Liver (tissue), 9 donors: Measurements from ENCODE around the gene DERA. TPM values are rescaled to one million over a fixed set of nuclear protein-coding genes. Genes with fewer than 3 reads are reported as not detected.

Source experiments
- DNase-seq: peaks from one replicate; pipeline ENCODE4 v3.0.0-alpha.2; 2017; ENCODE audit warnings: low spot score
- H3K27ac ChIP-seq, 2 donors: one replicate each; pipeline ENCODE4 v1.7.0; 2013; ENCODE audit warnings: inconsistent platforms in 2 of 2, low read length in 2 of 2, control low read depth in 1 of 2, low read depth in 1 of 2, mild to moderate bottlenecking in 1 of 2
- H3K27me3 ChIP-seq, 4 donors: one replicate each; pipeline versions ENCODE4 v1.6.1 to v1.7.0; 2013; ENCODE audit warnings: low read length in 3 of 4, inconsistent platforms in 1 of 4, mild to moderate bottlenecking in 1 of 4, moderate library complexity in 1 of 4; ENCODE audit not compliant: control insufficient read depth in 4 of 4, insufficient read depth in 4 of 4
- H3K36me3 ChIP-seq, 4 donors: one replicate each; pipeline versions ENCODE4 v1.6.1 to v1.7.0; 2013; ENCODE audit warnings: low read length in 3 of 4, mild to moderate bottlenecking in 3 of 4, low read depth in 1 of 4, moderate library complexity in 1 of 4; ENCODE audit not compliant: control insufficient read depth in 4 of 4, insufficient read depth in 3 of 4
- H3K4me1 ChIP-seq, 4 donors: one replicate each; pipeline versions ENCODE4 v1.6.1 to v1.7.0; 2013; ENCODE audit warnings: low read length in 3 of 4, mild to moderate bottlenecking in 3 of 4, moderate library complexity in 1 of 4; ENCODE audit not compliant: control insufficient read depth in 4 of 4, insufficient read depth in 4 of 4
- H3K4me3 ChIP-seq, 3 donors: one replicate each; pipeline versions ENCODE4 v1.6.1 to v1.7.0; 2013; ENCODE audit warnings: low read length in 3 of 3, control low read depth in 1 of 3, low read depth in 1 of 3, mild to moderate bottlenecking in 1 of 3
- H3K9ac ChIP-seq, 2 donors: one replicate each; pipeline ENCODE4 v1.7.0; 2013; ENCODE audit warnings: low read length in 2 of 2, mild to moderate bottlenecking in 2 of 2, moderate library complexity in 2 of 2, control low read depth in 1 of 2, low read depth in 1 of 2
- H3K9me3 ChIP-seq, 4 donors: one replicate each; pipeline versions ENCODE4 v1.6.1 to v1.7.0; 2013; ENCODE audit warnings: low read length in 3 of 4; ENCODE audit not compliant: control insufficient read depth in 4 of 4
- ATF3 ChIP-seq: IDR thresholded peaks from 2 replicates; pipeline ENCODE4 v1.6.1; 2016; ENCODE audit warnings: antibody characterized with exemption
- EGR1 ChIP-seq, 2 donors: IDR thresholded peaks; 2 replicates each; pipeline ENCODE4 v1.6.1; 2016 to 2018; ENCODE audit warnings: antibody characterized with exemption in 2 of 2, low read depth in 2 of 2
- FOXA1 ChIP-seq: IDR thresholded peaks from 2 replicates; pipeline ENCODE4 v1.6.1; 2016; ENCODE audit warnings: antibody characterized with exemption
- FOXA2 ChIP-seq: IDR thresholded peaks from 2 replicates; pipeline ENCODE4 v1.6.1; 2016; ENCODE audit warnings: antibody characterized with exemption
- GABPA ChIP-seq, 2 donors: IDR thresholded peaks in 1 of 2; conservative IDR thresholded peaks in 1 of 2; 2 replicates each; pipeline ENCODE4 v1.6.1; 2016; ENCODE audit warnings: antibody characterized with exemption in 2 of 2, mild to moderate bottlenecking in 1 of 2, moderate library complexity in 1 of 2
- HNF4A ChIP-seq, 2 donors: conservative IDR thresholded peaks; 2 replicates each; pipeline ENCODE4 v1.6.1; 2016; ENCODE audit warnings: antibody characterized with exemption in 2 of 2, mild to moderate bottlenecking in 2 of 2
- HNF4G ChIP-seq: IDR thresholded peaks from 2 replicates; pipeline ENCODE4 v1.6.1; 2016; ENCODE audit warnings: antibody characterized with exemption
- JUND ChIP-seq, 2 donors: IDR thresholded peaks; 2 replicates each; pipeline ENCODE4 v1.6.1; 2016; ENCODE audit warnings: antibody characterized with exemption in 2 of 2
- MAX ChIP-seq: IDR thresholded peaks from 2 replicates; pipeline ENCODE4 v1.6.1; 2016; ENCODE audit warnings: antibody characterized with exemption
- NR2F2 ChIP-seq: IDR thresholded peaks from 2 replicates; pipeline ENCODE4 v1.6.1; 2016; ENCODE audit warnings: antibody characterized with exemption
- RAD21 ChIP-seq, 2 donors: IDR thresholded peaks; 2 replicates each; pipeline ENCODE4 v1.6.1; 2016; ENCODE audit warnings: antibody characterized with exemption in 2 of 2, mild to moderate bottlenecking in 2 of 2
- REST ChIP-seq: IDR thresholded peaks from 2 replicates; pipeline ENCODE4 v1.6.1; 2016; ENCODE audit warnings: antibody characterized with exemption, mild to moderate bottlenecking
- RXRA ChIP-seq, 2 donors: IDR thresholded peaks; 2 replicates each; pipeline ENCODE4 v1.6.1; 2017 to 2018; ENCODE audit warnings: antibody characterized with exemption in 2 of 2, mild to moderate bottlenecking in 1 of 2
- SP1 ChIP-seq: IDR thresholded peaks from 2 replicates; pipeline ENCODE4 v1.6.1; 2018; ENCODE audit warnings: antibody characterized with exemption, mild to moderate bottlenecking
- TAF1 ChIP-seq: conservative IDR thresholded peaks from 2 replicates; pipeline ENCODE4 v1.6.1; 2016; ENCODE audit warnings: antibody characterized with exemption, mild to moderate bottlenecking
- YY1 ChIP-seq: IDR thresholded peaks from 2 replicates; pipeline ENCODE4 v1.6.1; 2016; ENCODE audit warnings: antibody characterized with exemption, mild to moderate bottlenecking
- ZBTB33 ChIP-seq: IDR thresholded peaks from 2 replicates; pipeline ENCODE4 v1.6.1; 2016; ENCODE audit warnings: antibody characterized with exemption
- WGBS: extraction: QIAGEN DNeasy Blood & Tissue Kit; methylation state at CpG from one replicate; pipeline ENCODE4 v1.1.7; 2013; 5-methylcytosine and 5-hydroxymethylcytosine counted together
- polyA plus RNA-seq, 2 donors: library from polyadenylated mRNA; stranded (reverse) in 1 of 2; unstranded in 1 of 2; fragments of 200-250 nt in 1 of 2; fragments of >200 nt in 1 of 2; fragmentation: Nextera tagmentation in 1 of 2; extraction: Ambion mirVana in 1 of 2; gene quantifications; one replicate each; pipeline versions ENCODE4 v1.2.1 to v1.2.3, GENCODE V29; 2013 to 2015
- total RNA-seq, 2 donors: library from RNA; depleted of rRNA; stranded (reverse); fragments of >200 nt; gene quantifications; one replicate each; pipeline ENCODE4 v1.2.3, GENCODE V29; 2014
- donor health status: healthy.
- donor health status: healthy.
- donor health status: healthy.
- donor health status: healthy.
- donor health status: healthy.

DERA gene
- total and polyA plus RNA-seq, 4 donors, result 32.9 to 65.2 (median 52.4) TPM

GRCh38 chr12:16002880-16003279 is 91.7 kb downstream of the DERA start:
- H3K27me3 ChIP-seq, result no peaks in the 10 kb centered on the region
- DNase-seq, result no peak
- H3K9ac ChIP-seq, result no peak overlapping the region
- no peak overlapping the region for H3K4me3 ChIP-seq
- TF ChIP-seq YY1 (no peak), HNF4A (conservative IDR thresholded peaks at IDR 0.05) (no peak), NR2F2 (no peak), MAX (no peak), EGR1 (IDR thresholded peaks at IDR 0.05; ENCODE audit: low read depth in 2 of 2) (no peak), ZBTB33 (no peak), SP1 (no peak), FOXA2 (no peak), RXRA (IDR thresholded peaks at IDR 0.05) (no peak)
- H3K4me1 ChIP-seq, result peaks cover 0 to 6% (median 2%) of the 10 kb centered on the region in 4 donors
- H3K9me3 ChIP-seq, result no peaks in the 10 kb centered on the region
- peaks cover 0 to 2% (median 0%) of the 10 kb centered on the region in 4 donors for H3K36me3 ChIP-seq
- no peak overlapping the region for H3K27ac ChIP-seq

- Histone ChIP-seq H3K9ac (no peak overlapping the region), H3K27me3 (no peaks in the 10 kb centered on the region), H3K9me3 (no peaks in the 10 kb centered on the region), H3K4me1 (peaks cover 0 to 8% (median 4%) of the 10 kb centered on the region in 4 donors), H3K27ac (no peak overlapping the region), H3K36me3 (peaks cover 0 to 2% (median 0%) of the 10 kb centered on the region in 4 donors), H3K4me3 (no peak overlapping the region)
- no peak for TF ChIP-seq NR2F2
- no peak for TF ChIP-seq YY1
- no peak for TF ChIP-seq GABPA (IDR thresholded peaks at IDR 0.05 in 1 of 2, conservative IDR thresholded peaks at IDR 0.05 in 1 of 2)
- TF ChIP-seq ATF3, result no peak
- TF ChIP-seq RXRA (IDR thresholded peaks at IDR 0.05), result no peak
- no peak for TF ChIP-seq EGR1 (IDR thresholded peaks at IDR 0.05; ENCODE audit: low read depth in 2 of 2)
- TF ChIP-seq HNF4A (conservative IDR thresholded peaks at IDR 0.05), result no peak
- TF ChIP-seq RAD21 (IDR thresholded peaks at IDR 0.05), result no peak
- TF ChIP-seq MAX, result no peak
- no peak for TF ChIP-seq HNF4G
- no peak for TF ChIP-seq ZBTB33
- TF ChIP-seq FOXA2, result no peak
- no peak for TF ChIP-seq TAF1
- TF ChIP-seq REST, result no peak
- no peak for TF ChIP-seq JUND (IDR thresholded peaks at IDR 0.05)
- no peak for TF ChIP-seq FOXA1
- no peak for TF ChIP-seq SP1
- DNase-seq, result no peak
- 95% methylated on average over 3 of the region's 3 CpGs for WGBS
Observed at GRCh38 chr12:16003460-16003859, 92.3 kb downstream of the DERA start.
